ENCODE data around the gene ATRN. TPM values are rescaled to one million over a fixed set of nuclear protein-coding genes. Genes with fewer than 3 reads are reported as not detected.

The ATRN gene
- total and polyA plus RNA-seq, 2 of the 8 experiments (the other 6 are each of a cell fraction or from before 2014, with no cell fraction given): 12.0 to 17.4 TPM

DNA sequence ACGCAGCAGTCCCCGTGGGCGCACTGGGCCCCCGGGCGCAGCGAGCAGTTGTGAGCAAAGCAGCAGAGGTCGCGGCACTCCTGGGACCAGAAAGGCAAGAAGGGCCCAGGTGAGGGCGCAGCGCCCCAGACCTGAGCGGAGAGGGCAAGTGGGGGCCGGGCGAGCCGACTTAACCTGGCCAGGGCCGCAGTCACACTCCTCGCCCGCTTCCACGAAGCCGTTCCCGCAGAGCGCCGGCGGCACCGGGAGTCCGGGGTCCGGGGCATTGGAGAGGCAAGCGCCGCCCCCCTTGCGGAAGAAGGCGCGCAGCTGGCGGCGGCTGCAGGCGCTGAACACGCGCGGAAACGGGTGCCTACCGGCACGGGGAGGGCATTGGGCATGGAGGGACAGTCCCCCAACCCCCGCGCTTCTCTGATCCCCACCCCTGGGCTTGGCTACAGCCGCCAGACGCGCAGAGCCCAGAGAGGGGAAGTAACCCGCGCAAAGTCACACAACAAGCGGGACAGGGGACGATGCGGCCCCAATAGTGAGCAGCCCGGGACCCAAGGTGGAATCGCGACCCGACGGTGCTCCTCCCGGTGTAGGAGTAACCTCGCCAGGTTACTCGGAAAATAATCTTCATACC lies 201.8 kb downstream of the ATRN start (continued):
- TF ChIP-seq CBX5 (IDR thresholded peaks at IDR 0.05; ENCODE audit: low read depth, low read length): no peak
- TF ChIP-seq SIN3A (conservative IDR thresholded peaks at IDR 0.05 in 1 of 2, IDR thresholded peaks at IDR 0.05 in 1 of 2; ENCODE audit: low read depth in 1 of 2, low read length in 2 of 2): 0 out of 4 replicates have a peak, but pooled peaks of 1 of the 2 experiments have one; percentile 26
- no peak for TF ChIP-seq MAFK (IDR thresholded peaks at IDR 0.05; ENCODE audit: low read depth, low read length)

Measured in H1 (cell line).